Stimulated activated CD8-positive, alpha-beta memory T cell treated with anti-CD3 and anti-CD28 coated beads, Interleukin-7, amount 100 ng/mL, for 48 hours (primary cell): Measurements from ENCODE around the gene PFKP.

Experiments used
- DNase-seq, 2 donors: peaks; one replicate each; pipeline ENCODE4 v3.0.0-alpha.2; 2020; ENCODE audit warnings: low read depth in 1 of 2; ENCODE audit errors: extremely low read depth in 1 of 2

The PFKP gene

DNA sequence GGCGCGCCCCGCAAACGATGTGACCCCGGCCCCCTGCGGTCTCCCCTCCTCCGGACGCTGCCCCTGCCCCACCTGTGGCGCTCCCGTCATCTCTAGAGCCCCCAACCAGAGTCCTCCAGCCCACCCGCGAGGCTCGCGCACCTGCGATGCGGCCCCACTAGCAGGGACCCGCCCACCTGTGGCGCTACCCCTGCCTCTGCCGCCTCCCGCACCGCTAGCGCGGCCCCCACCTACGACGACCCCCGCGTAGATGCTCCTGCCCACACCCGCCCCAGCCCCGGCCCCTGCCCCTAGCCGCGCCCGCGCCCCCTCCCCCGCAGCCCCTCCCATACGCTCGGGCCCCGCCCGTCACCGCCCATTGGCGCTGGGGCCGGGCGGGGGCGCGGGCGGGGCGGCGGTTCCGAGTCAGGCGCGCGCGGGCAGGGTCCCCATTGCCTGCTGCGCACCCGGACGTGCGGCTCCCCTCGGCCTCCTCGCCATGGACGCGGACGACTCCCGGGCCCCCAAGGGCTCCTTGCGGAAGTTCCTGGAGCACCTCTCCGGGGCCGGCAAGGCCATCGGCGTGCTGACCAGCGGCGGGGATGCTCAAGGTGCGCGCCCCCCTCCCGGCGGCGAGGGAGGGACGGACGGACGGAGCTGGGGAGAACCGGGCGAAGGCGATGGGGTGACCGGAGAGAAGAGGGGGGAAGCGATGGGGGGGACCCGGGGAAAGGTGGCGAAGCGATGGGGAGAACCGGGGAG, at the start of gene PFKP:
Gene PFKP, plus strand, starts transcription at position 431 of the 741 bp plus-strand sequence. Its CDS starts 48 bp downstream, at position 479.
- DNase-seq: no peak

DNA sequence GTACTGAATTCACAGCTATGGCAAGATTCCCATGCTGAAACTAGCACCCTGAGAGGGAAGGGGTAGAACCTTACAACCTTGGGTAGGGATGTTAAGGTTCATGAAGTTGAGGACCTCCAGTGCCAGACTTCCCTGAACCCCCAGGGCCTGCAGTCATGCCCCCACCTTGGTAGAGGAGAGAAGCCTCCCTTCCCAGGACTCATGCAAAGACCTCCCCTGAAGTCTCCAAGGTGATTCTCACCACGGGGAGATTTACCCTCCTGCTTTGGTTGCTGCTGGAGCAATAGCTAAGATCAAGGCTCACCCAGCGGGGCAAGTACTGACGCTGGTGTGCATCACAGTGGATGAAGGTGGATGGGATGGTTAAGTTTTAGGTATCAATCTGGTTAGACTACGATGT, 49.1 kb upstream of the PFKP start:
- DNase-seq: no peak

GRCh38 chr10:3020311-3020710, 47.0 kb upstream of the PFKP start:
- DNase-seq: no peak

GRCh38 chr10:3020881-3021280, 46.5 kb upstream of the PFKP start:
- no peak for DNase-seq

DNA sequence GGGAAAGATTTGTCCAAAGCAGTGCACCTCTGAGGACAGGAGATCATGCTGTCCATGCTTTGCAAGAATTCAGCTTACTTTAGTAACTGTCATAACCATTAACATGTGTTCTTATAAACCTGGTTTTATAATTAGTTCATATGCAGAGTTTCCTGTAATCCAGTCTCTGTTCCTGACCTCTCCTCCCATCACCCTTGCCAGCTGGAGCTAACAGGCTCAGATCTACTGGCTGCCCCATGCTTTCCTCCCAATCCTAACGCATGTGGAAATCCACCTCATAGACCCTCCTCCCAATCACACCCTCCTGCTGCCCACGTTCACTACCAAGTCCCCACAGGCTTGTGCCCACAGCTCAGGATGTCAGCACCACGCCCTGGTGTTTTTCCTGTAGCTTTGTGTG, 45.3 kb upstream of the PFKP start:
- no peak for DNase-seq

GRCh38 chr10:3023892-3024291, 43.5 kb upstream of the PFKP start:
- DNase-seq: no peak

GRCh38 chr10:3025026-3025683, 42.2 kb upstream of the PFKP start:
- no peak for DNase-seq

- no peak for DNase-seq
Observed at GRCh38 chr10:3027866-3028265, 39.5 kb upstream of the PFKP start.

DNA sequence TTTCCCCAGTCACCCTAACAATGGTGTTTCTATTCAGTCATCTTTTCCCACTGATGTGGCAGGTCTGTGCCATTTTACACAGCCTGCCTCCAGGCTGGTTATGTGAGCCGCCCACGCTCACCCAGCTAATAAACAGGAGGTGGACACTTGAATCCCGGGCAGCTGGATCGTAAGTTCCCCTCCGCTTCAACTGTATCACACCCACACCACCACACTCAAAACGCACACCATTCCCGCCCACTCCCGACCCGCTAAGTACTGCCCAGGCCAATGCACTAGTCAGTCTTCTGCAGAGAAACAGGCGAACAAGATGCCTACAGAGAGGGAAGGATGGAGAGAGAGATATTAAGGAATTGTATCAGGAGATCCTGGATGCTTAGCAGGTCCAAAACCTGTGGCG, 38.9 kb upstream of the PFKP start:
- DNase-seq: no peak

DNA sequence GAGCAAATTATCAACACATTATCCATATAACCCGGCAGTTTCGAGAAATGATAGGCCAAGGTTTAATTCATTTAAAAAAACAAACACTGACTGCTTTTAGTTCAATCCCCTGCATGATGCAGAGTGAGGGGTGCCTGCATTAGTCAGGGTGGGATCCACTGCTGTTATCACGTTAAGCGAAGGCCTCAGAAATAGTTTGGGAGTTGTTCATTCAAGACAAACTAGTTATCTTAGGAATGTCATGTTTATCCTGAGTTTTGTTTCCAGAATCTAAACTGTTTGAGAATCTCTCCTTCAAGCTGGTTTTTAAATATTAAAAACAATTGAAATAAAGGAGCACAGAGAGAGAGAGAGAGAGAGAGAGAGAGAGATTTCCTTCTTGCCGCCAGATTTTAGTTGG, 36.6 kb upstream of the PFKP start:
- no peak for DNase-seq

DNA sequence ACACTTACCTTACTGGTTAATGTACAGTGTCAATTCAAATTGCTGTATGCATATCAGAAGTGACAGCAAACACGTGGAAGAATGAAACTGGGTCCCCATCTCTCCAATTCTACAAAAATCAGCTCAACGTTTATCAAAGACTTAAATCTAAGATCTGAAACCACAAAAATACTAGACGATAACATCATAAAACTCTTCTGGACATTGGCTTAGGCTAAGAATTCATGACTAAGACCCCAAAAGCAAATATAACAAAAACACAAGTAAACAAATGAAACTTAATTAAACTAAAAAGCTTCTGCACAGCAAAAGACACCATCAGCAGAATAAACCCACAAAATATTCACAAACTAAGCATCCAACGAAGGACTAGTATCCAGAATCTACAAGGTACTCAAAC, 35.9 kb upstream of the PFKP start:
- DNase-seq: no peak

- DNase-seq: no peak
Observed at GRCh38 chr10:3033925-3034324, 33.4 kb upstream of the PFKP start.

DNA sequence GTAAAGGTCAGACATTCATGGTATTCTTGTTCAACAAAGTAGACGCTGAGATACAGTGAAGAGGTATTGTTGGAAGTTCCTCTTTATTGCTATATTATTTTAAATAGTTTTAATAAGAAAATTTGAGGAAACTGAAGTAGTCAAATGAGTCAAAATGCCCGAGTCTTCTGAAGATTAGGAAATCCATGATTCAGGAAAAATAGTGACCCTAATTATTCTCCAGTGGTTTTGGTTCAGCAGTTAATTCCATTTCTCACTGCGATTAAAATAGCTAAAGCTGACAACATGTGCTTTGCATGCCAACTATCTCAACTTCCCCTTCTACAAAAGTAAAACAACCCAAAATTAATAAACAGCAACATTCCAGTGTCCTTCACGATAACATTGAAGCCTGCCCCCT, 32.7 kb upstream of the PFKP start:
- DNase-seq: no peak

- no peak for DNase-seq
Observed at GRCh38 chr10:3036155-3037021, 31.0 kb upstream of the PFKP start.

GRCh38 chr10:3037182-3037581, 30.2 kb upstream of the PFKP start:
- DNase-seq: no peak

GRCh38 chr10:3040069-3040468, 27.3 kb upstream of the PFKP start:
- DNase-seq: no peak

- no peak for DNase-seq
Observed at GRCh38 chr10:3042589-3042988, 24.8 kb upstream of the PFKP start.

DNA sequence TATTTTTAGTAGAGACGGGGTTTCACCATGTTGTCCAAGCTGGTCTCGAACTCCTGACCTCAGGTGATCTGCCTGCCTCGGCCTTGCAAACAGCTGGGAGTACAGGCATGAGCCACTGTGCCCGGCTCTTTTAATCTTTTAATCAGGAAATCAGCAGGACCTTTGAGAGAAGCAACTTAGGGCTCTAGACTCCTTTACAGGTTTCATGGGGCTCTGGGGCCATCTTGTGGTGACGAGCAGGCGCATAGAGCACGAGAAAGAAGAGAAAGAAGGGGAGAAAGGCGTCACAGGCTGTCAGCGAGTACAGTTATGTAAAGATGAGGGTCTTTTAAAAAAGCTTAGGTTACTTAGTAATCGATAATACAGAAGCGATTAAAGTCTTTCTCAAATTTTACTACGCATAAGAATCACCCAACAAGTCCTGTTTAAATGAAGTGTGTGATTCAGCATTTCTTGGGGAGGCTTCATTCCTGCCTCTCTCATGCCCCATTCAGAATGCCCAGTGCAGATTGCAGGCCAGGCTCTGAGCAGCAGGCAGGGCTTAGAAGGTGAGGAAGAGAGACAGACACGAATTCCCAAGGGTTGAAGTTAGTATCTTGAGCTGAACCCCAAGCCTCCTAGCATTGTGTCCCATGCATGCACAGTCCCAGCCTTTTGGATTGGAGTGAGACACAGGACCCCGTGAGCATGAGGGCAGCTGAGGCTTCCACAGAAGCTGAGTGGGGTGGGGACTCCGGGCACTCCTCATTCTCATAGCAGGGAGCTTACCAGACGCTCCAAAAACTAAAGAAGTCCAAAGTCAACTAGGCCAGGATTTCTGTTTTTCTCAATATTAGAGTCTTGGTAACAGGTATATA, 23.6 kb upstream of the PFKP start:
- peak in 1 of 2 donors; percentile 11 for DNase-seq

DNA sequence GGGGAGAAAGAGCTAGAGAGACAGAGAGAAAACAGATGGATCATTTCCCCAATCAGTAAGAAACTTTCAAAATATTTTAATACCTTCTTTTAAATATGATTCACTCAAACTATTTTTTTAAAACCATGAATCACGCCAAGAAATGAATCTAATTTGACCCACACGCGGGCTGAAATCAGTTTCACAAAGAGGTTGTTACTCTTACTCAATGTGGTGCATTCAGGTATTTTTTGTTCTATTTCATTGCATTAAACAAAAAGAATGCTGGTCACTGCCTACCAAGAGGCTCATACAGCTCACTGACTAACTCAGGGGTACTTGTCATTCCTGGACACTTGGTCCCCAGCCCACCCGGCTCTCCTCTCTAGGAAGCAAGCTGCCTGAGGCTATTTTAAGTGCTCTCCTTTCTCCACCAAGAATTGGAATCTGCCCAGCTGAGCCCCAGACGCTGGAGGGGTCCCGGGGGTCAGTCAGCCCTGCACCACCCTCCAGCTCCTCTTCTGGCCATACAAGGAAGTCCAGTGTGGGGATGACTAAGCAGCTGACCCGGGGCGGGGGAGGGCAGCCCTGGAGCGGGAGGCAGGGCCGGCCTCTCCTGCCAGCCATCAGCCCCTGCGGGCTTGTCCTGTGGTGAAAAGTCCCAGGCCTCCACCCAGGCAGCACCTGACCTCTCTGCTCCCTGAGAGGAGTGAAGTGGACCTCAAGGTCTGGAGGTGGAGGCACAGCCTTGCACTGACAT, 21.7 kb upstream of the PFKP start:
- DNase-seq: no peak

DNA sequence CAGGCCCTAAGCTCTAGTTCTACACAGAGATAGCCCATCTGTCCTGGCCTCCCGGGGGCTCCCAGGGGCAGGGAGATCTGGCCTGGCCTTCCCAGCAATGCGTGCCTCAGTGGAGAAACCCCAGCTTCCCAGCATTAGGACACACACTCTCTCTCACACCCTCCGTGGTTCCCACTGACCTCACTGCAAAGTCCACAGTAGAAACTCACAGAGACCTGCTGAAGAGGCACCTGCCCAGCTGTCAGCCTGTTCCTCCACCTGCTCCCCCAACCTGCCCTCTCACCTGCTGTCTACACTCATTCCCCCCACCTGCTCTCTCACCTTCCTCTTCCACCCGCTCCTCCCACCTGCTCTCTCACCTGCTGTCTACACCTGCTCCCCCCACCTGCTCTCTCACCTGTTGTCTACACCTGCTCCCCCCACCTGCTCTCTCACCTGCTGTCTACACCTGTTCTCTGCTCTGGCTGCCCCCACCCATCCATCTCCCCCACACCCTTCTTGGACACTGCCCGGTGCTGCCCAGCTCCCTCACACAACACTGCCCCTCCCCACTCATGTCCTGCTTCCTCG, 21.1 kb upstream of the PFKP start:
- no peak for DNase-seq
